NCI-H128 (cell line): ENCODE data around the gene MRPL21.

Source experiments
- DNase-seq: peaks from one replicate; lab custom pipeline; 2025; ENCODE audit not compliant: unreplicated experiment; lab: John Stamatoyannopoulos, UW

Gene MRPL21

DNA sequence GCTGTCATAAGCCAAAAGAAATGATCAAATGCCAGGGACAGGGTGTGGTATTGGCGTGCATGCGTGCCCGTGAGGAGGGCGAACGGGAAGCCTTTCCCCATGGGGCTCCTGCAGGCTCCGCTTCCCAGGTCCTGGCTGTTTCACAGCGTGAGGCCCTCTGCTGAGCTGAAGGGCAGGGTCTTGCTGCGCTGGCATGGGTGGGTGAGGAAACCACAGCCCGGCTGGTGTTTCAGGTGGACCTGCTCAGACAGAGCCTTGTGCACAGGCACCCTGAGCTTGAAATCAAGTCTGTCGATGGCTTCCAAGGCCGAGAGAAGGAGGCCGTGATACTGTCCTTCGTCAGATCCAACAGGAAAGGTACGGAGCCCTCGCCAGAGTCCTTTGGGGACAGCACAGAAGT is 31.4 kb upstream of the MRPL21 start:
- DNase-seq = no peak

- no peak for DNase-seq
Observed at GRCh38 chr11:68934666-68935065, 31.0 kb upstream of the MRPL21 start.

- DNase-seq = no peak
Observed at GRCh38 chr11:68934321-68934645, 30.7 kb upstream of the MRPL21 start.

DNA sequence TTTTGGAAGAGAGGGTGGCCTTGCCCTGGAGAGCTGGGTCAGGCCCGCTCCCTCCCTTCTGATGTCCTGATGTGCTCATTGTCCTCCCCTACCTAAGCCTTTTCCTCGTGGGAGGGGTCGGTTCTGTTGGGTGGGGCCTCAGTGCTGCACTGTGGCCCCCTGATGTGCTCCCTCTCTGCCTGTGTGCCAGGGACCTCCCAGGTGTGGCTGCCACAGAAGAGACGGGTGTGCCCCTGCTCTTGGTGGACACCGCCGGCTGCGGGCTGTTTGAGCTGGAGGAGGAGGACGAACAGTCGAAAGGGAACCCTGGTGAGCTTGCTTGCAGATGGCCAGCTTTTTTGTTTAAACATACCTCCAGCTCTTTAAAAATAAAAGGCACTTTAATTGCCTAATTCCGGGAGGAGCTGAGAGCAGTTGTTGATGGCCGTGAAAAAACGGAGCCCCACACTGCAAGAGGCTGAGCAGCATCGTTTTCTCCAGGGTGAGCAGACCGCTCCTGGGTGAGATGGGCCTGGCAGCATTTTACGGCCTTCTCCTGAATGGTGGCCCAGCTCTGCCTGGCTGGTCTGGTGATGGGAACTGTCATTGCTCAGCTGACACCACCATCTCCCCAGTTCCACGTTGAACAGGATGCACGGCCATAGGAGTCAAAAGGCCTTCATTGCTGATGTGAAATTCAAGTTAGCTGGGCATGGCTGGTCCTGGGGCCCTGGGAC is 30.1 kb upstream of the MRPL21 start:
- no peak for DNase-seq

- no peak for DNase-seq
Observed at GRCh38 chr11:68932933-68933577, 29.4 kb upstream of the MRPL21 start.

GRCh38 chr11:68932358-68932757 is 28.7 kb upstream of the MRPL21 start:
- DNase-seq = no peak

- no peak for DNase-seq
Observed at GRCh38 chr11:68931911-68932310, 28.3 kb upstream of the MRPL21 start.

- DNase-seq = no peak
Observed at GRCh38 chr11:68930991-68931855, 27.6 kb upstream of the MRPL21 start.

GRCh38 chr11:68929706-68930570 is 26.3 kb upstream of the MRPL21 start:
- no peak for DNase-seq

DNA sequence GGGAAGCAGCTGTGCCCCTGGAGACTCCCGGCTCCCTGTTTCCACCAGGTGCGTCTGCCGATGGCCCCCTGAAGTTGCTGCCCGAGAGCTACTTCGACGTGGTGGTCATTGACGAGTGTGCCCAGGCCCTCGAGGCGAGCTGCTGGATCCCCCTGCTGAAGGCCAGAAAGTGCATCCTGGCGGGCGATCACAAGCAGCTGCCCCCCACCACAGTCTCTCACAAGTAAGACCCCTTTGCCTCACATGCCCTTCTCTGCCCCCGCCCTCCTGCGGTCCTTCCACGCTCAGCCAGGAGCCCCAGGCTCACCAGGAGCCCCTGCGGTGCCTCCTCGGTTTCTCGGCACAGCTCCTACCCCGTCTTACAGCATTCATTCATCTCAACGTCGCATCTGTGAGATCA is 25.5 kb upstream of the MRPL21 start:
- no peak for DNase-seq

GRCh38 chr11:68928136-68928880 is 24.7 kb upstream of the MRPL21 start:
- no peak for DNase-seq

- no peak for DNase-seq
Observed at GRCh38 chr11:68927280-68928135, 23.9 kb upstream of the MRPL21 start.

GRCh38 chr11:68925611-68926010 is 22.0 kb upstream of the MRPL21 start:
- DNase-seq = no peak

DNA sequence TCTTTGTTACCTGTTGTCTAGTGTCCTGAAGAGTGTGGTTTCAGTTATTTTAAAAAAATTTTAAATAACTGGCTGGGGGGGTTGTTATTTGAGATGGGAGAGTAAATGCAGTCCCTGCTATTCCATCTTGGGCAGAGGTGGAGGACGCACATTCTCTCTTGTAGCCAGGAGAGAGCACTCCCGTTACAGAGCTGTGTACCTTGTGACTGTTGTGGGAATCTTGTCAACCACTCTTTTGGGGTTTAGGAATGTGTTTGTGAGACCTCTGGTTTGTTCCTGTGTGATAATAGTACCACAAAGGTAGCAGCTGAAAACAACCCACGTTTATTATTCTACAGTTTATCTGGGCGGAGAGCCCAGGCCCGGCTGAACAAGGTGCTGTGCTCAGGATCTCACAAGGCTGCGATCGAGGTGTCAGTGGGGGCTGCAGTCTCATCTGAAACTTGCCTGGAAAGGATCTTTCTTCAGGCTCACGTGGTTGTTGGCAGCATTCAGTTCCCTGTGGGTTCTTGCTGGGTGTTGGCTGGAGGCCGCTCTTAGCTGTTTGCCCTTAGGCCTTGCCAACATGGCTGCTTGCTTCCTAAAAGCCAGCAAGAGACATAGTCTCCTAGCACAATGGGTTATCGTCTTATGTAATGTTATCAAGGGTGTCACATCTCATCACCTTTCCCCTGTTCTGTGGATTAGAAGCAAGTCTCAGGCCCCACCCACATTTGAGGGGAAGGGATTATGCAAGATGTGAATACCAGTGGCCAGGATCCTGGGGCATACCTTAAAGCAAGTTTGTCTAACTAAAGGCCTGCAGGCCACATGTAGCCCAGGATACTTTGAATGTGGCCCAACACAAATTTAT is 20.7 kb upstream of the MRPL21 start:
- DNase-seq = no peak

GRCh38 chr11:68923614-68924013 is 20.0 kb upstream of the MRPL21 start:
- DNase-seq = no peak

- no peak for DNase-seq
Observed at GRCh38 chr11:68916439-68916838, 12.8 kb upstream of the MRPL21 start.

DNA sequence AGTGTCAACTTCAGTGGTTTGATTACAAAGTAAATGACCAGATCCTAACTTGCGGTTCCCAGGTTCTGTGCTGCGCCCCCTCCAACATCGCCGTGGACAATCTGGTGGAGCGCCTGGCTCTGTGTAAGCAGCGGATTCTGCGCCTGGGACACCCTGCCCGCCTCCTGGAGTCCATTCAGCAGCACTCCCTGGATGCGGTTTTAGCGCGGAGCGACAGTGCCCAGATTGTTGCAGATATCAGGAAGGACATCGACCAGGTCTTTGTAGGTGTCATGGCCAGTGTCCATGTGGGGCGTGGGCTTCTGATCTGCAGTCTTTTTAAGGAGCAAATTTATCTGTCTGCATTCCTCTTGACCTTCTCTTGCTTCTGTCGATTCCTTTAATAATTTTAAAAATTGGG is 11.1 kb upstream of the MRPL21 start:
- DNase-seq = no peak

DNA sequence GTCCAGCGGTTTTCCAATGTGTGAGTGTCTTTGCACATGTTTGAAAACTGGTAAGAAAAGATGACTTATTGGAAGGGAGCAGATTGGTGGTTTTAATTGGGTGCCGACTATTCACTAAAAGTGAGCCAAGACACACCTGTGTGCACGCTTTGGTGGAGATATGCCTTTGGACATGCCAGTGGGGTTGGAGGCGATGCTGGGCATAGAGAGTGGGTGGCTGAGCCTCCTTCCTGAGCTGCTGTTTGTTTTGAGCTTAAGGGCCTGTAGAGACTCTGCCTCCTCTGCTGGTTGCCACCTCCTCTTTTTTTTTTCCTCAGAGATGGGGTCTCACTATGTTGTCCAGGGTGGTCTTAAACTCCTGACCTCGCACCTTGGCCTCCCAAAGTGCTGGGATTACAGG is 9.6 kb upstream of the MRPL21 start:
- no peak for DNase-seq

DNA sequence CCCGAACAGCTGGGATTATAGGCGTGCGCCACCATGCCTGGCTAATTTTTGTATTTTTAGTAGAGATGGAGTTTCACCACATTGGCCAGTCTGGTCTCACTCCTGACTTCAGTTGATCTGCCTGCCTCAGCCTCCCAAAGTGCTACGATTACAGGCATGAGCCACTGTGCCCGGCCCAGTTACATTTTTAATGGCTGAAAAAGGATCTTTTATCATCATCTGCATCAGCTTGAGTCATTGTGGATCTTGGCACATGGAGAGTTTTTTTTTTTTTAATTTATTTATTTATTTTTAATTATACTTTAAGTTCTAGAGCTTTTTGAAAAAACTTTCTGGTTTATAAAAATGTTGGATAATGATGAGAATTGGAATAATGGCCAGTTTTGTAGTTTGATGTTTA is 8.6 kb upstream of the MRPL21 start:
- DNase-seq = no peak
